ENCODE measurements around the gene ADAMTSL1.

Gene ADAMTSL1

GRCh38 chr9:18703901-18704379 is 230.0 kb downstream of the ADAMTSL1 start:
- no peak for DNase-seq

GRCh38 chr9:18705796-18706392 is 231.9 kb downstream of the ADAMTSL1 start:
- no peak for DNase-seq

- no peak for DNase-seq
Observed at GRCh38 chr9:18706648-18707047, 232.7 kb downstream of the ADAMTSL1 start.

- no peak for DNase-seq
Observed at GRCh38 chr9:18707061-18707461, 233.1 kb downstream of the ADAMTSL1 start.

GRCh38 chr9:18707489-18708205 is 233.7 kb downstream of the ADAMTSL1 start:
- DNase-seq = no peak

GRCh38 chr9:18708429-18708828 is 234.5 kb downstream of the ADAMTSL1 start:
- DNase-seq = no peak

- DNase-seq = no peak
Observed at GRCh38 chr9:18710065-18710464, 236.1 kb downstream of the ADAMTSL1 start.

GRCh38 chr9:18717759-18718158 is 243.8 kb downstream of the ADAMTSL1 start:
- DNase-seq = no peak

GRCh38 chr9:18718393-18718792 is 244.4 kb downstream of the ADAMTSL1 start:
- no peak for DNase-seq

GRCh38 chr9:18718932-18719331 is 245.0 kb downstream of the ADAMTSL1 start:
- DNase-seq = no peak

GRCh38 chr9:18720691-18721090 is 246.7 kb downstream of the ADAMTSL1 start:
- no peak for DNase-seq

- no peak for DNase-seq
Observed at GRCh38 chr9:18721267-18721994, 247.5 kb downstream of the ADAMTSL1 start.

GRCh38 chr9:18721995-18722310 is 248.0 kb downstream of the ADAMTSL1 start:
- no peak for DNase-seq

- DNase-seq = no peak
Observed at GRCh38 chr9:18722882-18723281, 248.9 kb downstream of the ADAMTSL1 start.

GRCh38 chr9:18723366-18723765 is 249.4 kb downstream of the ADAMTSL1 start:
- no peak for DNase-seq

GRCh38 chr9:18726546-18726945 is 252.6 kb downstream of the ADAMTSL1 start:
- no peak for DNase-seq

- no peak for DNase-seq
Observed at GRCh38 chr9:18727904-18728303, 254.0 kb downstream of the ADAMTSL1 start.

GRCh38 chr9:18728642-18729041 is 254.7 kb downstream of the ADAMTSL1 start:
- DNase-seq = no peak

GRCh38 chr9:18730241-18730640 is 256.3 kb downstream of the ADAMTSL1 start:
- no peak for DNase-seq

GRCh38 chr9:18739127-18739526 is 265.2 kb downstream of the ADAMTSL1 start:
- DNase-seq = no peak

GRCh38 chr9:18739641-18740318 is 265.8 kb downstream of the ADAMTSL1 start:
- no peak for DNase-seq

GRCh38 chr9:18741359-18741758 is 267.4 kb downstream of the ADAMTSL1 start:
- no peak for DNase-seq

- no peak for DNase-seq
Observed at GRCh38 chr9:18741945-18742344, 268.0 kb downstream of the ADAMTSL1 start.

GRCh38 chr9:18743421-18743820 is 269.5 kb downstream of the ADAMTSL1 start:
- DNase-seq = no peak
